Psoas muscle (tissue), 8 donors: ENCODE data around the gene GABPB2. TPM values are rescaled to one million over a fixed set of nuclear protein-coding genes. Genes with fewer than 3 reads are reported as not detected.

Experiments used
- ATAC-seq, 4 donors: fragments of 200-7000 bp; cut with Tn5 transposase; one replicate each; pipeline ENCODE4 v1.9.1; 2020; ENCODE audit warnings: moderate library complexity in 3 of 4, mild to moderate bottlenecking in 2 of 4
- DNase-seq, 2 donors: peaks; one replicate each; pipeline ENCODE4 v3.0.0-alpha.2; 2020
- H3K27ac ChIP-seq: fragments of 200-600 bp; one replicate; pipeline ENCODE4 v1.8.0; 2022
- H3K27me3 ChIP-seq, 3 donors: fragments of 200-600 bp in 1 of 3; one replicate each; pipeline versions ENCODE4 v1.6.1 to v1.8.0; 2013 to 2022; ENCODE audit warnings: low read length in 2 of 3, mild to moderate bottlenecking in 2 of 3, moderate library complexity in 1 of 3; ENCODE audit not compliant: insufficient read depth in 3 of 3
- H3K36me3 ChIP-seq, 2 donors: fragments of 200-600 bp in 1 of 2; one replicate each; pipeline versions ENCODE4 v1.6.1 to v1.8.0; 2013 to 2022; ENCODE audit warnings: low read depth in 1 of 2, mild to moderate bottlenecking in 1 of 2, moderate library complexity in 1 of 2; ENCODE audit not compliant: insufficient read depth in 1 of 2
- H3K4me1 ChIP-seq: fragments of 200-600 bp; one replicate; pipeline ENCODE4 v1.8.0; 2022
- H3K4me3 ChIP-seq: fragments of 200-600 bp; one replicate; pipeline ENCODE4 v1.8.0; 2022; ENCODE audit warnings: mild to moderate bottlenecking
- H3K9me3 ChIP-seq: fragments of 200-600 bp; one replicate; pipeline ENCODE4 v1.8.0; 2022
- WGBS, 3 donors: extraction: QIAGEN DNeasy Blood & Tissue Kit; methylation state at CpG; one replicate each; pipeline versions ENCODE4 v1.1.6 to v1.1.7; 2013; 5-methylcytosine and 5-hydroxymethylcytosine counted together
- intact Hi-C, 2 donors: fragments of 100-400 bp; cut with DNase I; formaldehyde crosslinking; loops; one replicate each; pipeline versions ENCODE4 v1.11.0 to v1.14.2; 2022
- polyA plus RNA-seq, 3 donors: library from polyadenylated mRNA; stranded (reverse); fragments of 200-250 nt; gene quantifications; one replicate each; pipeline ENCODE4 v1.2.3, GENCODE V29; 2013
- total RNA-seq, 4 donors: library from RNA; stranded (reverse); fragmentation: NEBNext Ultra II Directional in 2 of 4; extraction: Animal tissue kit (Norgen Biotek cat#: 25700) in 2 of 4; gene quantifications; one replicate each; pipeline versions ENCODE4 v1.2.1 to v1.2.4, GENCODE V29; 2021 to 2023
- TF ChIP-seq, protein P1 (sequence below): fragments of 200-600 bp; IDR thresholded peaks from one replicate; pipeline ENCODE4 v1.8.0; 2022; ENCODE audit warnings: antibody characterized with exemption
- donor health status: healthy with polysubstance abuse.
- donor health status: DM: no; HTN: no; CAD: no; lungs with moderate emphysema.
- donor health status: Bipolar disorder and iron deficiency.
- donor health status: healthy.
- donor health status: DM: yes; HTN: yes; CAD: no.
- donor health status: DM: no; HTN: no; CAD: no.
- donor health status: DM: no; HTN: no; CAD: no.
- donor health status: DM: yes; HTN: yes; CAD: no.

The GABPB2 gene
- total and polyA plus RNA-seq, 7 donors: 2.6 to 15.9 (median 8.2) TPM

DNA sequence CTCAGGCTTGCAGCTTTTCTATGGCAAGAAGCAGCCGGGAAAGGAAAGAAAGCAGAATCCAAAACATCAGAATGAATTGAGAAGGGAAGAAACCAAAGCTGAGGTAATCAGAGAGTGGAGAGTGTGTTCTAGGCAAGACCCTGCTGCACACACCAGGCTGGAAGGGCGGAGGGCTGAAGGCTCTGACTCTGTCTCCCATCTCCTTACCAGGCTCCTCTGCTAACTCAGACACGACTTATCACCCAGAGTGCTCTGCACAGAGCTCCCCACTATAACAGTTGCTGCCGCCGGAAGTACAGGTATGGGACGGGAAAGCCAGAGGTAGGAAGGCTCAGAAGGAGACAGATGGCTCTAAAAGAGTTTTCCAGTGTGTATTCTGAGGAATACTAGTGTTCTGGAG lies 96.6 kb downstream of the GABPB2 start:
- 73 to 84% (median 73%) methylated on average over 6 of the region's 6 CpGs for WGBS, 3 donors
- ATAC-seq (no peak), DNase-seq (no peak)
- Histone ChIP-seq H3K27me3 (no peaks in the 10 kb centered on the region), H3K9me3 (no peaks in the 10 kb centered on the region), H3K4me1 (peaks cover 59% of the 10 kb centered on the region), H3K4me3 (peak overlapping the region; percentile 80), H3K27ac (peak overlapping the region; percentile 92), H3K36me3 (peaks cover 2 to 44% of the 10 kb centered on the region in 2 donors)
- intact Hi-C loops: no loop called here
- TF ChIP-seq, protein P1, sequence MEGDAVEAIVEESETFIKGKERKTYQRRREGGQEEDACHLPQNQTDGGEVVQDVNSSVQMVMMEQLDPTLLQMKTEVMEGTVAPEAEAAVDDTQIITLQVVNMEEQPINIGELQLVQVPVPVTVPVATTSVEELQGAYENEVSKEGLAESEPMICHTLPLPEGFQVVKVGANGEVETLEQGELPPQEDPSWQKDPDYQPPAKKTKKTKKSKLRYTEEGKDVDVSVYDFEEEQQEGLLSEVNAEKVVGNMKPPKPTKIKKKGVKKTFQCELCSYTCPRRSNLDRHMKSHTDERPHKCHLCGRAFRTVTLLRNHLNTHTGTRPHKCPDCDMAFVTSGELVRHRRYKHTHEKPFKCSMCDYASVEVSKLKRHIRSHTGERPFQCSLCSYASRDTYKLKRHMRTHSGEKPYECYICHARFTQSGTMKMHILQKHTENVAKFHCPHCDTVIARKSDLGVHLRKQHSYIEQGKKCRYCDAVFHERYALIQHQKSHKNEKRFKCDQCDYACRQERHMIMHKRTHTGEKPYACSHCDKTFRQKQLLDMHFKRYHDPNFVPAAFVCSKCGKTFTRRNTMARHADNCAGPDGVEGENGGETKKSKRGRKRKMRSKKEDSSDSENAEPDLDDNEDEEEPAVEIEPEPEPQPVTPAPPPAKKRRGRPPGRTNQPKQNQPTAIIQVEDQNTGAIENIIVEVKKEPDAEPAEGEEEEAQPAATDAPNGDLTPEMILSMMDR: no peak

DNA sequence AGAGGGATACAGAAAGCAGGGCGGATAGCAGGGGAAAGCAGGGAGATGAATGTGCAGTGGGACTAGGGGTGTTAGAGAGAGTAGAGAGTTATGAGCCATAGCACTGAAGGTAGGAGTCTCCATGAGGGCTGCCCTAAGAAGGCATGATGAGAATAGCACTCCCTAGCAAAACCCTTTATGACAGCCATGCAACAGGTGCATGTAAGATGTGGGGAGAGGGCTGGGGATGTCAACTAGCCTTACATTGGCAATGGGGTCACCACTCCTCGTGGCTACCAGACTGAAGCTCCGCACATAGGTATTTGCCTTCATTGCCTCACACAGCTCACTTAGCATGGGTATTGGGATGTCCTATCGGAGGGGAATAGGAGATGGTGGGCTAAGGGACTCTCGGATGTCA lies 100.6 kb downstream of the GABPB2 start:
- H3K36me3 ChIP-seq: peaks cover 2 to 63% of the 10 kb centered on the region in 2 donors
- H3K27me3 ChIP-seq: no peaks in the 10 kb centered on the region
- peaks cover 49% of the 10 kb centered on the region for H3K4me1 ChIP-seq
- intact Hi-C loops: no loop called here
- H3K4me3 ChIP-seq: peak overlapping the region; percentile 79
- DNase-seq: no peak
- WGBS, 3 donors: 35 to 77% (median 41%) methylated on average over 5 of the region's 5 CpGs
- no peak for ATAC-seq
- H3K9me3 ChIP-seq: no peaks in the 10 kb centered on the region
- peak overlapping the region; percentile 92 for H3K27ac ChIP-seq
- TF ChIP-seq, protein P1: no peak

Other genes starting within 250 kb of the GABPB2 start
- 10 to 100 TPM; 38.0 to 38.9 (median 38.5) TPM for gene ARNT, start 194.2 kb upstream of the GABPB2 start, total RNA-seq
- gene ARNT, start 194.2 kb upstream of the GABPB2 start, polyA plus RNA-seq: 10 to 100 TPM; 11.5 to 29.4 (median 13.6) TPM
- not detected for gene CTXND2, start 183.6 kb upstream of the GABPB2 start, total RNA-seq
- gene CTXND2, start 183.6 kb upstream of the GABPB2 start, polyA plus RNA-seq: not detected
- 10 to 100 TPM; 19.4 to 27.1 (median 20.4) TPM for gene SETDB1, start 144.4 kb upstream of the GABPB2 start, total RNA-seq
- 10 to 100 TPM; 12.8 to 14.8 (median 13.5) TPM for gene SETDB1, start 144.4 kb upstream of the GABPB2 start, polyA plus RNA-seq
- gene CERS2, start 95.9 kb upstream of the GABPB2 start, total RNA-seq: 10 to 100 TPM; 42.1 to 61.0 (median 51.1) TPM
- 10 to 100 TPM; 29.8 to 59.6 (median 30.5) TPM for gene CERS2, start 95.9 kb upstream of the GABPB2 start, polyA plus RNA-seq
- not detected for gene ANXA9, start 88.5 kb upstream of the GABPB2 start, total RNA-seq
- under 1 TPM; 0.07 to 0.10 (median 0.07) TPM for gene ANXA9, start 88.5 kb upstream of the GABPB2 start, polyA plus RNA-seq
- 10 to 100 TPM; 13.9 to 26.0 (median 18.5) TPM for gene MINDY1, start 63.9 kb upstream of the GABPB2 start, total RNA-seq
- 10 to 100 TPM in 1 of 3 donors, 1 to 10 TPM in 2; 4.4 to 16.2 (median 9.7) TPM for gene MINDY1, start 63.9 kb upstream of the GABPB2 start, polyA plus RNA-seq
- 10 to 100 TPM; 17.5 to 30.2 (median 24.6) TPM for gene PRUNE1, start 62.3 kb upstream of the GABPB2 start, total RNA-seq
- gene PRUNE1, start 62.3 kb upstream of the GABPB2 start, polyA plus RNA-seq: 10 to 100 TPM; 12.4 to 33.8 (median 15.1) TPM
- under 1 TPM; 0.06 to 0.96 (median 0.43) TPM for gene BNIPL, start 34.2 kb upstream of the GABPB2 start, total RNA-seq
- under 1 TPM; 0.04 to 0.10 (median 0.05) TPM for gene BNIPL, start 34.2 kb upstream of the GABPB2 start, polyA plus RNA-seq
- gene C1orf56, start 23.0 kb upstream of the GABPB2 start, total RNA-seq: 1 to 10 TPM; 5.1 to 8.8 (median 6.9) TPM
- gene C1orf56, start 23.0 kb upstream of the GABPB2 start, polyA plus RNA-seq: 10 to 100 TPM in 1 of 3 donors, 1 to 10 TPM in 2; 1.3 to 16.9 (median 6.5) TPM
- 10 to 100 TPM; 26.1 to 49.8 (median 33.2) TPM for gene CDC42SE1, start 11.1 kb upstream of the GABPB2 start, total RNA-seq
- 10 to 100 TPM; 20.1 to 46.4 (median 24.7) TPM for gene CDC42SE1, start 11.1 kb upstream of the GABPB2 start, polyA plus RNA-seq
- gene MLLT11, start 10.4 kb upstream of the GABPB2 start, total RNA-seq: 10 to 100 TPM in 1 of 4 donors, 1 to 10 TPM in 3; 1.3 to 35.8 (median 4.5) TPM
- gene MLLT11, start 10.4 kb upstream of the GABPB2 start, polyA plus RNA-seq: 1 to 10 TPM; 1.2 to 5.0 (median 1.3) TPM
- 100 to 1,000 TPM in 2 of 4 donors, 10 to 100 TPM in 2; 56.3 to 145 (median 101) TPM for gene SEMA6C, start 75.9 kb downstream of the GABPB2 start, total RNA-seq
- 10 to 100 TPM in 2 of 3 donors, 1 to 10 TPM in 1; 8.9 to 46.3 (median 29.5) TPM for gene SEMA6C, start 75.9 kb downstream of the GABPB2 start, polyA plus RNA-seq
- 1 to 10 TPM in 1 of 4 donors, under 1 TPM in 3; 0.56 to 1.3 (median 0.74) TPM for gene TNFAIP8L2, start 85.9 kb downstream of the GABPB2 start, total RNA-seq
- 1 to 10 TPM in 2 of 3 donors, under 1 TPM in 1; 0.62 to 1.1 (median 1.1) TPM for gene TNFAIP8L2, start 85.9 kb downstream of the GABPB2 start, polyA plus RNA-seq
- 10 to 100 TPM in 3 of 4 donors, 1 to 10 TPM in 1; 6.7 to 17.5 (median 12.3) TPM for gene LYSMD1, start 95.1 kb downstream of the GABPB2 start, total RNA-seq
- 10 to 100 TPM in 1 of 3 donors, 1 to 10 TPM in 2; 8.4 to 18.0 (median 8.6) TPM for gene LYSMD1, start 95.1 kb downstream of the GABPB2 start, polyA plus RNA-seq
- 10 to 100 TPM; 23.6 to 47.9 (median 39.5) TPM for gene SCNM1, start 95.4 kb downstream of the GABPB2 start, total RNA-seq
- 10 to 100 TPM; 71.0 to 78.7 (median 72.3) TPM for gene SCNM1, start 95.4 kb downstream of the GABPB2 start, polyA plus RNA-seq
- 100 to 1,000 TPM; 102 to 434 (median 407) TPM for gene TMOD4, start 105.2 kb downstream of the GABPB2 start, total RNA-seq
- 100 to 1,000 TPM in 2 of 3 donors, 10 to 100 TPM in 1; 17.6 to 274 (median 154) TPM for gene TMOD4, start 105.2 kb downstream of the GABPB2 start, polyA plus RNA-seq
- gene VPS72, start 119.4 kb downstream of the GABPB2 start, total RNA-seq: 100 to 1,000 TPM in 1 of 4 donors, 10 to 100 TPM in 3; 38.6 to 112 (median 59.8) TPM
- gene VPS72, start 119.4 kb downstream of the GABPB2 start, polyA plus RNA-seq: 100 to 1,000 TPM in 1 of 3 donors, 10 to 100 TPM in 2; 30.8 to 100 (median 70.7) TPM
- 10 to 100 TPM; 29.5 to 46.8 (median 38.6) TPM for gene PIP5K1A, start 127.8 kb downstream of the GABPB2 start, total RNA-seq
- gene PIP5K1A, start 127.8 kb downstream of the GABPB2 start, polyA plus RNA-seq: 10 to 100 TPM; 10.8 to 35.4 (median 14.5) TPM
- gene PSMD4, start 184.0 kb downstream of the GABPB2 start, total RNA-seq: 100 to 1,000 TPM; 208 to 313 (median 240) TPM
- gene PSMD4, start 184.0 kb downstream of the GABPB2 start, polyA plus RNA-seq: 100 to 1,000 TPM; 298 to 486 (median 334) TPM
- 10 to 100 TPM; 10.6 to 14.8 (median 13.1) TPM for gene ZNF687, start 211.5 kb downstream of the GABPB2 start, total RNA-seq
- gene ZNF687, start 211.5 kb downstream of the GABPB2 start, polyA plus RNA-seq: 10 to 100 TPM in 1 of 3 donors, 1 to 10 TPM in 2; 4.6 to 13.5 (median 5.0) TPM